H9 (cell line): Measurements from ENCODE around the gene TEX44. TPM values are rescaled to one million over a fixed set of nuclear protein-coding genes. Genes with fewer than 3 reads are reported as not detected.

ENCODE experiments used
- DNase-seq: peaks from one replicate; pipeline ENCODE4 v3.0.0-alpha.2; 2017
- H2AFZ ChIP-seq: one replicate; pipeline ENCODE4 v1.6.1; 2013; ENCODE audit warnings: mild to moderate bottlenecking, low read length, control low read depth, moderate library complexity
- H2AK5ac ChIP-seq: 2 replicates; pipeline ENCODE4 v1.6.1; 2013; ENCODE audit warnings: low read length, control low read depth, mixed read lengths; ENCODE audit not compliant: insufficient read length
- H2BK120ac ChIP-seq: one replicate; pipeline ENCODE4 v1.6.1; 2013; ENCODE audit warnings: low read depth, mild to moderate bottlenecking, low read length, control low read depth, inconsistent platforms; ENCODE audit not compliant: poor library complexity, severe bottlenecking
- H2BK12ac ChIP-seq: 2 replicates; pipeline ENCODE4 v1.6.1; 2013; ENCODE audit warnings: low read length, control low read depth, mixed read lengths, low read depth; ENCODE audit not compliant: insufficient read length
- H2BK15ac ChIP-seq: 2 replicates; pipeline ENCODE4 v1.6.1; 2013; ENCODE audit warnings: low read depth, low read length, control low read depth
- H2BK20ac ChIP-seq: one replicate; pipeline ENCODE4 v1.6.1; 2013; ENCODE audit warnings: low read depth, mild to moderate bottlenecking, low read length, control low read depth, inconsistent platforms; ENCODE audit not compliant: poor library complexity, severe bottlenecking
- H2BK5ac ChIP-seq: 2 replicates; pipeline ENCODE4 v1.6.1; 2013; ENCODE audit warnings: low read length, control low read depth, mixed read lengths; ENCODE audit not compliant: insufficient read length
- H3K14ac ChIP-seq: 2 replicates; pipeline ENCODE4 v1.6.1; 2013; ENCODE audit warnings: low read length, control low read depth; ENCODE audit not compliant: insufficient read depth
- H3K18ac ChIP-seq: 2 replicates; pipeline ENCODE4 v1.6.1; 2013; ENCODE audit warnings: low read depth, mild to moderate bottlenecking, mixed read lengths, low read length, control low read depth; ENCODE audit not compliant: insufficient read length
- H3K23ac ChIP-seq: 2 replicates; pipeline ENCODE4 v1.6.1; 2013; ENCODE audit warnings: low read length, control low read depth, mixed read lengths, low read depth; ENCODE audit not compliant: insufficient read length
- H3K23me2 ChIP-seq: 2 replicates; pipeline ENCODE4 v1.6.1; 2013; ENCODE audit warnings: low read depth, mild to moderate bottlenecking, mixed read lengths, low read length, control low read depth; ENCODE audit not compliant: insufficient read length, poor library complexity, severe bottlenecking
- H3K27ac ChIP-seq: 2 replicates; pipeline ENCODE4 v1.5.1; 2013; ENCODE audit warnings: low read length, control low read depth, mixed read lengths, low read depth; ENCODE audit not compliant: insufficient read length
- H3K27me3 ChIP-seq: 2 replicates; pipeline ENCODE4 v1.6.1; 2013; ENCODE audit warnings: low read length, control low read depth, inconsistent platforms; ENCODE audit not compliant: insufficient read depth
- H3K4ac ChIP-seq: 2 replicates; pipeline ENCODE4 v1.6.1; 2013; ENCODE audit warnings: low read depth, mild to moderate bottlenecking, control low read depth, inconsistent platforms, low read length, moderate library complexity
- H3K4me1 ChIP-seq: 2 replicates; pipeline ENCODE4 v1.6.1; 2013; ENCODE audit warnings: low read length, control low read depth, inconsistent platforms; ENCODE audit not compliant: insufficient read depth
- H3K4me2 ChIP-seq: 2 replicates; pipeline ENCODE4 v1.6.1; 2013; ENCODE audit warnings: low read length, control low read depth, mixed read lengths; ENCODE audit not compliant: insufficient read length, insufficient read depth
- H3K56ac ChIP-seq: 2 replicates; pipeline ENCODE4 v1.6.1; 2013; ENCODE audit warnings: low read depth, mild to moderate bottlenecking, mixed read lengths, low read length, control low read depth; ENCODE audit not compliant: insufficient read length
- H3K79me1 ChIP-seq: 2 replicates; pipeline ENCODE4 v1.6.1; 2013; ENCODE audit warnings: low read depth, mild to moderate bottlenecking, moderate library complexity, low read length, control low read depth, inconsistent platforms; ENCODE audit not compliant: insufficient read depth, poor library complexity, severe bottlenecking
- H3K79me2 ChIP-seq: 2 replicates; pipeline ENCODE4 v1.6.1; 2013; ENCODE audit warnings: low read length, control low read depth, inconsistent platforms; ENCODE audit not compliant: insufficient read depth
- H3K9ac ChIP-seq: 2 replicates; pipeline ENCODE4 v1.6.1; 2013; ENCODE audit warnings: low read length, control low read depth, mixed read lengths; ENCODE audit not compliant: insufficient read length; ENCODE audit errors: extremely low read depth
- H3K9me3 ChIP-seq: one replicate; pipeline ENCODE4 v1.6.1; 2013; ENCODE audit warnings: low read depth, low read length, inconsistent platforms; ENCODE audit not compliant: control insufficient read depth
- H3T11ph ChIP-seq: one replicate; pipeline ENCODE4 v1.6.1; 2013; ENCODE audit warnings: mild to moderate bottlenecking, low read length, control low read depth, inconsistent platforms
- H4K20me1 ChIP-seq: one replicate; pipeline ENCODE4 v1.6.1; 2013; ENCODE audit not compliant: control insufficient read depth, insufficient read length, insufficient read depth
- H4K5ac ChIP-seq: 2 replicates; pipeline ENCODE4 v1.6.1; 2013; ENCODE audit warnings: low read depth, mild to moderate bottlenecking, mixed read lengths, low read length, control low read depth; ENCODE audit not compliant: insufficient read length
- H4K8ac ChIP-seq: replicated peaks from 2 replicates; pipeline ENCODE4 v1.6.1; 2013; ENCODE audit warnings: low read length, control low read depth, mixed read lengths, low read depth; ENCODE audit not compliant: insufficient read length
- H4K91ac ChIP-seq: 2 replicates; pipeline ENCODE4 v1.6.1; 2013; ENCODE audit warnings: low read depth, mild to moderate bottlenecking, moderate library complexity, mixed read lengths, low read length, control low read depth; ENCODE audit not compliant: insufficient read length
- H3K27ac Mint-ChIP-seq, 3 experiments: 2 replicates in 2 of 3; 3 replicates in 1 of 3; pipeline ENCODE4 v1.8.0; 2020 to 2021; ENCODE audit warnings: mixed read lengths in 3 of 3, mild to moderate bottlenecking in 1 of 3, moderate library complexity in 1 of 3
- H3K27me3 Mint-ChIP-seq: 2 replicates; pipeline ENCODE4 v1.8.0; 2021; ENCODE audit warnings: low read depth, mild to moderate bottlenecking, moderate library complexity, mixed read lengths
- H3K36me3 Mint-ChIP-seq, 3 experiments: 2 replicates in 2 of 3; 3 replicates in 1 of 3; pipeline ENCODE4 v1.8.0; 2020 to 2021; ENCODE audit warnings: low read depth in 3 of 3, mixed read lengths in 3 of 3; ENCODE audit not compliant: insufficient read depth in 1 of 3
- H3K4me1 Mint-ChIP-seq, 2 experiments: 2 replicates each; pipeline ENCODE4 v1.8.0; 2020; ENCODE audit warnings: mixed read lengths in 2 of 2
- H3K4me3 Mint-ChIP-seq, 2 experiments: 2 replicates in 1 of 2; 3 replicates in 1 of 2; pipeline ENCODE4 v1.8.0; 2020 to 2021; ENCODE audit warnings: mild to moderate bottlenecking in 2 of 2, mixed read lengths in 2 of 2, moderate library complexity in 1 of 2
- H3K9me3 Mint-ChIP-seq, 2 experiments: 2 replicates in 1 of 2; 3 replicates in 1 of 2; pipeline ENCODE4 v1.8.0; 2020; ENCODE audit warnings: mild to moderate bottlenecking in 2 of 2, mixed read lengths in 2 of 2, moderate library complexity in 1 of 2
- WGBS: extraction: QIAGEN DNeasy Blood & Tissue Kit; methylation state at CpG from one replicate; pipeline ENCODE4 v1.1.7; 2013; ENCODE audit warnings: missing lambda C conversion rate, low lambda C conversion rate, mixed read lengths; ENCODE audit not compliant: insufficient read length; ENCODE audit errors: extremely low coverage; 5-methylcytosine and 5-hydroxymethylcytosine counted together
- total RNA-seq: library from RNA; stranded (reverse); gene quantifications from 2 replicates; pipeline ENCODE4 v1.2.1, GENCODE V29; 2021
- TF ChIP-seq, protein P1 (sequence below): fragments of 200-600 bp; sonication (generic); conservative IDR thresholded peaks from 3 replicates; pipeline ENCODE4 v1.8.0; 2021; ENCODE audit warnings: antibody characterized with exemption, mild to moderate bottlenecking

TEX44 gene
- total RNA-seq, 1 experiment from 2014 or later, result not detected

DNA sequence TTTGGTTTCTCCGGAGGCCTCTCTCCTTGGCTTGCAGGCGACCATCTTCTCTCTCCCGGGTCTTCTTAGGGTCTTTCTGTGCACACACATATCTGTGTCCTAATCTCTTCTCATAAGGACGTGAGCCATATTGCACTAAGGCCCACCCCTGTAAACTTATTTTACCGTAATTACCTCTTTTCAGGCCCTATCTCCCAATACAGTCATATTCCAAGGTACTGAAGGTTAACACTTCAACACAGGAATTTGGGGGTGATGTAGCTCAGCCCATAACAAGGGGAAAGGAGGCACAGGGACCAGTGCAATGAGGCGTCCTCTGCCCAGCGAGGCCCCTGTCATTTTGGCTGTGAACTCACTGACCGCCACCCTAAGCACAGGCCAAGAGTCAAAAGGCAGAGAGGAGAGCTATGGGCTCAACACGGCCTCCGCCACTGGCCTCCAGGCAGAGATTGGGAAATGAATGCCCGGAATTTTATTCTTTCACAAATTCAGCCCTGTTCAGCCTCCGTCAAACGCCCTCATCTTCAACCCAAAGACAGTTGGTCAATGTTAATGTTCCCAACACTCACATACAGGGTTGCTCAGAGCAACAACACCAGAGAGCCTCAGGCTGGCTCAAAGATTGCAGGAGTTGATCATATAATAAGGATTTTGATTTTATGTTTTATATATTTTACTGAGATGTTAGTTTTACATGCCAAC lies 46.5 kb upstream of the TEX44 start:
- Mint-ChIP-seq H3K27me3 (peaks cover 2% of the 10 kb centered on the region), H3K4me1 (peaks cover 2% of the 10 kb centered on the region in 2 experiments; a peak in 1 of 4 replicates), H3K4me3 (no peak overlapping the region), H3K9me3 (peaks cover 12 to 14% of the 10 kb centered on the region in 2 experiments), H3K27ac (no peak overlapping the region), H3K36me3 (peaks cover 0 to 5% (median 2%) of the 10 kb centered on the region in 3 experiments; a peak in 3 of 7 replicates)
- no peaks in the 10 kb centered on the region for H3K79me2 ChIP-seq
- no peak overlapping the region for H4K91ac ChIP-seq
- H2BK20ac ChIP-seq, result no peak overlapping the region
- H3K27ac ChIP-seq, result no peak overlapping the region
- no peaks in the 10 kb centered on the region for H3K79me1 ChIP-seq
- H3K23ac ChIP-seq, result no peak overlapping the region
- no peak overlapping the region for H3K4me2 ChIP-seq
- no peaks in the 10 kb centered on the region for H3K9me3 ChIP-seq
- H2BK120ac ChIP-seq, result no peak overlapping the region
- no peak overlapping the region for H3K14ac ChIP-seq
- H2BK15ac ChIP-seq, result no peak overlapping the region
- TF ChIP-seq, protein P1, sequence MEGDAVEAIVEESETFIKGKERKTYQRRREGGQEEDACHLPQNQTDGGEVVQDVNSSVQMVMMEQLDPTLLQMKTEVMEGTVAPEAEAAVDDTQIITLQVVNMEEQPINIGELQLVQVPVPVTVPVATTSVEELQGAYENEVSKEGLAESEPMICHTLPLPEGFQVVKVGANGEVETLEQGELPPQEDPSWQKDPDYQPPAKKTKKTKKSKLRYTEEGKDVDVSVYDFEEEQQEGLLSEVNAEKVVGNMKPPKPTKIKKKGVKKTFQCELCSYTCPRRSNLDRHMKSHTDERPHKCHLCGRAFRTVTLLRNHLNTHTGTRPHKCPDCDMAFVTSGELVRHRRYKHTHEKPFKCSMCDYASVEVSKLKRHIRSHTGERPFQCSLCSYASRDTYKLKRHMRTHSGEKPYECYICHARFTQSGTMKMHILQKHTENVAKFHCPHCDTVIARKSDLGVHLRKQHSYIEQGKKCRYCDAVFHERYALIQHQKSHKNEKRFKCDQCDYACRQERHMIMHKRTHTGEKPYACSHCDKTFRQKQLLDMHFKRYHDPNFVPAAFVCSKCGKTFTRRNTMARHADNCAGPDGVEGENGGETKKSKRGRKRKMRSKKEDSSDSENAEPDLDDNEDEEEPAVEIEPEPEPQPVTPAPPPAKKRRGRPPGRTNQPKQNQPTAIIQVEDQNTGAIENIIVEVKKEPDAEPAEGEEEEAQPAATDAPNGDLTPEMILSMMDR, result no peak
- no peak for DNase-seq
- H3K23me2 ChIP-seq, result no peaks in the 10 kb centered on the region
- H2AFZ ChIP-seq, result no peak overlapping the region
- H3T11ph ChIP-seq, result no peak overlapping the region
- H3K9ac ChIP-seq, result no peak overlapping the region
- H2AK5ac ChIP-seq, result no peak overlapping the region
- no peak overlapping the region for H2BK12ac ChIP-seq
- no peak overlapping the region for H4K5ac ChIP-seq
- H3K27me3 ChIP-seq, result no peaks in the 10 kb centered on the region
- H3K56ac ChIP-seq, result no peak overlapping the region
- no peaks in the 10 kb centered on the region for H3K4me1 ChIP-seq
- peaks cover 2% of the 10 kb centered on the region for H4K20me1 ChIP-seq
- no peak overlapping the region for H4K8ac ChIP-seq
- WGBS, result no CpG with 5 or more reads among the region's 13 CpGs
- no peak overlapping the region for H3K4ac ChIP-seq
- no peak overlapping the region for H2BK5ac ChIP-seq
- H3K18ac ChIP-seq, result no peak overlapping the region
